ENCODE results near the gene MALSU1. TPM values are rescaled to one million over a fixed set of nuclear protein-coding genes. Genes with fewer than 3 reads are reported as not detected.
A peak's percentile ranks its signal among the peaks of the same experiment; 100 is the strongest.

The MALSU1 gene
- total and polyA plus RNA-seq, 2 of the 13 experiments (the other 11 are each of a cell fraction or from before 2014, with no cell fraction given) = 72.0 to 141 TPM

- no peak for TF ChIP-seq PHF8 (CRISPR knock-in tag; IDR thresholded peaks at IDR 0.05)
- no peak for TF ChIP-seq NR3C1 (CRISPR knock-in tag; IDR thresholded peaks at IDR 0.05)
- TF ChIP-seq ZNF563 (CRISPR knock-in tag; IDR thresholded peaks at IDR 0.05) = no peak
- TF ChIP-seq HNRNPH1 (optimal IDR thresholded peaks at IDR 0.05; ENCODE audit: low read depth, low read length) = no peak
- TF ChIP-seq KDM4B (CRISPR knock-in tag; IDR thresholded peaks at IDR 0.05) = no peak
- no peak for TF ChIP-seq TCF12 (IDR thresholded peaks at IDR 0.05)
- no peak for TF ChIP-seq TCF12 (CRISPR knock-in tag; IDR thresholded peaks at IDR 0.05)
- TF ChIP-seq JUND (CRISPR knock-in tag; IDR thresholded peaks at IDR 0.05) = 0 out of 2 replicates have a peak, but pooled peaks have one; percentile 8
- peak; percentile 71 for TF ChIP-seq RBM22 (optimal IDR thresholded peaks at IDR 0.05; ENCODE audit: low read length)
- no peak for TF ChIP-seq MZF1 (CRISPR knock-in tag; IDR thresholded peaks at IDR 0.05; ENCODE audit: borderline replicate concordance)
- no peak for TF ChIP-seq ZKSCAN8 (CRISPR knock-in tag; IDR thresholded peaks at IDR 0.05; ENCODE audit: borderline replicate concordance)
- TF ChIP-seq, protein P1, sequence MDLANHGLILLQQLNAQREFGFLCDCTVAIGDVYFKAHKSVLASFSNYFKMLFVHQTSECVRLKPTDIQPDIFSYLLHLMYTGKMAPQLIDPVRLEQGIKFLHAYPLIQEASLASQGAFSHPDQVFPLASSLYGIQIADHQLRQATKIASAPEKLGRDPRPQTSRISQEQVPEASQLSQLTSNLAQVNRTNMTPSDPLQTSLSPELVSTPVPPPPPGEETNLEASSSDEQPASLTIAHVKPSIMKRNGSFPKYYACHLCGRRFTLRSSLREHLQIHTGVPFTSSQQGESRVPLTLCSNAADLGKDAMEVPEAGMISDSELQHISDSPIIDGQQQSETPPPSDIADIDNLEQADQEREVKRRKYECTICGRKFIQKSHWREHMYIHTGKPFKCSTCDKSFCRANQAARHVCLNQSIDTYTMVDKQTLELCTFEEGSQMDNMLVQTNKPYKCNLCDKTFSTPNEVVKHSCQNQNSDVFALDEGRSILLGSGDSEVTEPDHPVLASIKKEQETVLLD (CRISPR knock-in tag; IDR thresholded peaks at IDR 0.05; ENCODE audit: low read depth) = no peak
- 0 out of 2 replicates have a peak, but pooled peaks have one; percentile 53 for TF ChIP-seq TMF1 (CRISPR knock-in tag; IDR thresholded peaks at IDR 0.05; ENCODE audit: low read depth)
- TF ChIP-seq GATA4 (IDR thresholded peaks at IDR 0.05; ENCODE audit: borderline replicate concordance, low read depth) = peak; percentile 53; the same call in 1 of the 2 replicates
- no peak for TF ChIP-seq IKZF4 (CRISPR knock-in tag; IDR thresholded peaks at IDR 0.05; ENCODE audit: borderline replicate concordance, low read depth, not compliant biosample characterization)
- 0 out of 2 replicates have a peak, but pooled peaks have one; percentile 39 for TF ChIP-seq TGIF2 (CRISPR knock-in tag; IDR thresholded peaks at IDR 0.05)
- TF ChIP-seq EEA1 (CRISPR knock-in tag; IDR thresholded peaks at IDR 0.05; ENCODE audit: borderline replicate concordance) = no peak
- TF ChIP-seq ZNF615 (CRISPR knock-in tag; IDR thresholded peaks at IDR 0.05; ENCODE audit: borderline replicate concordance) = no peak
- TF ChIP-seq, protein P2, sequence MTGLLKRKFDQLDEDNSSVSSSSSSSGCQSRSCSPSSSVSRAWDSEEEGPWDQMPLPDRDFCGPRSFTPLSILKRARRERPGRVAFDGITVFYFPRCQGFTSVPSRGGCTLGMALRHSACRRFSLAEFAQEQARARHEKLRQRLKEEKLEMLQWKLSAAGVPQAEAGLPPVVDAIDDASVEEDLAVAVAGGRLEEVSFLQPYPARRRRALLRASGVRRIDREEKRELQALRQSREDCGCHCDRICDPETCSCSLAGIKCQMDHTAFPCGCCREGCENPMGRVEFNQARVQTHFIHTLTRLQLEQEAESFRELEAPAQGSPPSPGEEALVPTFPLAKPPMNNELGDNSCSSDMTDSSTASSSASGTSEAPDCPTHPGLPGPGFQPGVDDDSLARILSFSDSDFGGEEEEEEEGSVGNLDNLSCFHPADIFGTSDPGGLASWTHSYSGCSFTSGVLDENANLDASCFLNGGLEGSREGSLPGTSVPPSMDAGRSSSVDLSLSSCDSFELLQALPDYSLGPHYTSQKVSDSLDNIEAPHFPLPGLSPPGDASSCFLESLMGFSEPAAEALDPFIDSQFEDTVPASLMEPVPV (CRISPR knock-in tag; IDR thresholded peaks at IDR 0.05) = no peak; the same call in 1 of the 2 replicates
- TF ChIP-seq STAT6 (CRISPR knock-in tag; IDR thresholded peaks at IDR 0.05; ENCODE audit: borderline replicate concordance) = no peak
- no peak for TF ChIP-seq NFKB2 (CRISPR knock-in tag; IDR thresholded peaks at IDR 0.05; ENCODE audit: borderline replicate concordance)
- no peak for TF ChIP-seq ZNF564 (CRISPR knock-in tag; IDR thresholded peaks at IDR 0.05)
- TF ChIP-seq, protein P3, sequence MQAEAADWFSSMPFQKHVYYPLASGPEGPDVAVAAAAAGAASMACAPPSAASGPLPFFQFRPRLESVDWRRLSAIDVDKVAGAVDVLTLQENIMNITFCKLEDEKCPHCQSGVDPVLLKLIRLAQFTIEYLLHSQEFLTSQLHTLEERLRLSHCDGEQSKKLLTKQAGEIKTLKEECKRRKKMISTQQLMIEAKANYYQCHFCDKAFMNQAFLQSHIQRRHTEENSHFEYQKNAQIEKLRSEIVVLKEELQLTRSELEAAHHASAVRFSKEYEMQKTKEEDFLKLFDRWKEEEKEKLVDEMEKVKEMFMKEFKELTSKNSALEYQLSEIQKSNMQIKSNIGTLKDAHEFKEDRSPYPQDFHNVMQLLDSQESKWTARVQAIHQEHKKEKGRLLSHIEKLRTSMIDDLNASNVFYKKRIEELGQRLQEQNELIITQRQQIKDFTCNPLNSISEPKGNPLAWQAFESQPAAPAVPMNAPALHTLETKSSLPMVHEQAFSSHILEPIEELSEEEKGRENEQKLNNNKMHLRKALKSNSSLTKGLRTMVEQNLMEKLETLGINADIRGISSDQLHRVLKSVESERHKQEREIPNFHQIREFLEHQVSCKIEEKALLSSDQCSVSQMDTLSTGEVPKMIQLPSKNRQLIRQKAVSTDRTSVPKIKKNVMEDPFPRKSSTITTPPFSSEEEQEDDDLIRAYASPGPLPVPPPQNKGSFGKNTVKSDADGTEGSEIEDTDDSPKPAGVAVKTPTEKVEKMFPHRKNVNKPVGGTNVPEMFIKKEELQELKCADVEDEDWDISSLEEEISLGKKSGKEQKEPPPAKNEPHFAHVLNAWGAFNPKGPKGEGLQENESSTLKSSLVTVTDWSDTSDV (CRISPR knock-in tag; IDR thresholded peaks at IDR 0.05) = no peak
These were observed 59.1 kb downstream of the MALSU1 start (continued) for GRCh38 chr7:23358152-23358674.
